Raji (cell line): ENCODE results near the gene FAM177A1.

Experiments
- POLR2A ChIP-seq: IDR thresholded peaks from 2 replicates; pipeline ENCODE4 v1.6.1; 2011; ENCODE audit warnings: low read depth, low read length, control low read depth; ENCODE audit not compliant: insufficient read depth

The FAM177A1 gene

DNA sequence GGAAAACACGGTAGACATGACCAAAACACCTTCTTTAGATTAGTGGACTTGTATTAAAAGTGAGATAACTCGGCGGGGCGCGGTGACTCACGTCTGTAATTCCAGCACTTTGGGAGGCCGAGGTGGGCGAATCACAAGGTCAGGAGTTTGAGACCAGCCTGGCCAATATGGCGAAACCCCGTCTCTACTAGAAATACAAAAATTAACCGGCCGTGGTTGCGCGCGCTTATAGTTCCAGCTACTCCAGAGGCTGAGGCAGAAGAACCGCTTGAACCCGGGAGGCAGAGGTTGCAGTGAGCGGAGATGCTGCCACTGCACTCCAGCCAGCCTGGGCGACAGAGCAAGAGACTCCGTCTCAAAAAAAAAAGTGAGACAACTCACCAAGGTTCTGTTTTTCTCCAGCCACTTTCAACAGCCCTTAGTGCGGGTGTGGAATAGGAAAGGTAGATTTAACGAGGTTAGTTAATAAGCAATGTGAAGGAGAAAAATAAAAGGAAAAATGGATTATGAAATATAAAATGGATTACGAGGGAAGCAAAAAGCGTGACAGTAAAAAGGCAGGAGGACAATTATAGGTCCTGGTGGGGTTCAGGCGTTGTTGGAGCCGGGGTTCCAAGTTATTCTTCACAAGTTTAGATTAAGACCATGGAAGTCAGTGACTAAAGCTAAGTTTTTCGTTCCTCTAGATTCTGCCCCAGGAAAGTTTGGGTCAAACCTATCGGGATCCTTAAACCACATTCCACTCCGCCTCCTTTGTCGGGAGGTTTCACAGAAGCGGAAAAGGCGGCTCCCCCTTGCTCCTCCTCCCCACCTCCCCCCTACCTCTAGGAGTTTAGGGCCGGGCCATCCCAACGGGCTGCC is 75.2 kb downstream of the FAM177A1 start:
- no peak for TF ChIP-seq POLR2A

- peak; percentile 70 for TF ChIP-seq POLR2A
Measured at GRCh38 chr14:35121887-35122695, 76.0 kb downstream of the FAM177A1 start, which contains the start of the genes PPP2R3C and PRORP. Gene PPP2R3C, minus strand, starts transcription at chr14:35121990. Its CDS starts 31 bp downstream, at chr14:35121959. Gene PRORP, plus strand, starts transcription at chr14:35122552. Its CDS starts 694 bp downstream, at chr14:35123246.

DNA sequence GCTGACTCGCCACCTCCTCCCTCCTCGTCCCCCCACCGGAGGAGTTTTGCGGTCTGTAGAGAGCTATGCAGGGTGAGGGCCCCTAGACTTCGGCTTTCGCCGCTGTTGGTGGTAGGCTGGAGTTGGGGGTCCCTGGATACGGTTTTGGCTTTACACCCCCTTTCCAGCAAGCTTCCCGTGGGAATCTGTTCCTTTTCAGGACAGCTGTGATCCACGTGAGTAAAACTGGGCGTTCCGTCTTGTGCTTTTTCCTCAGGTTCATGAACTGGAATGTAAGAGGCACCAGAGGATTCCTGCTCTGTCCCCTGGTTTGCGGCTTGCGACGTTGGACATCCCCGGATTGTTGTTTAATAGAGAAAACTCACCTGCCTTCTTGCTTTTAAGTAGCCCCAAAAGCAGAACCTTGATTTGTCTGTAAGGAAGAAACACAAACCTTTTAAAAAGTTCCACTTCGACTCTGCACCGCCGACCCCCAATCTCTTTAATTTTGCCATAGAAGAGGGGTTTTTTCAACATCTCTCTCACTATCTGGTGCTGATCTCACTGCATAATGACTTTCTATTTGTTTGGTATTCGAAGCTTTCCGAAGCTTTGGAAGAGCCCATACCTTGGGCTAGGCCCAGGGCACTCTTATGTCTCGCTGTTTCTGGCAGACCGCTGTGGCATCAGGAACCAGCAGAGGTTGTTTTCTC is 76.8 kb downstream of the FAM177A1 start:
- TF ChIP-seq POLR2A: no peak

GRCh38 chr14:35123388-35123703 is 77.3 kb downstream of the FAM177A1 start:
- no peak for TF ChIP-seq POLR2A

GRCh38 chr14:35124127-35124526 is 78.1 kb downstream of the FAM177A1 start:
- no peak for TF ChIP-seq POLR2A
